GM04503 (cell line): Measurements from ENCODE around the gene ANXA4.
"Not testable (repeated sequence)": the region's sequence is repeated elsewhere in the genome, so short reads cannot be mapped to it uniquely, and the experiment has no call there.

ENCODE experiments used
- DNase-seq: peaks from one replicate; pipeline ENCODE4 v3.0.0-alpha.2; 2012; ENCODE audit warnings: low read depth

The ANXA4 gene

DNA sequence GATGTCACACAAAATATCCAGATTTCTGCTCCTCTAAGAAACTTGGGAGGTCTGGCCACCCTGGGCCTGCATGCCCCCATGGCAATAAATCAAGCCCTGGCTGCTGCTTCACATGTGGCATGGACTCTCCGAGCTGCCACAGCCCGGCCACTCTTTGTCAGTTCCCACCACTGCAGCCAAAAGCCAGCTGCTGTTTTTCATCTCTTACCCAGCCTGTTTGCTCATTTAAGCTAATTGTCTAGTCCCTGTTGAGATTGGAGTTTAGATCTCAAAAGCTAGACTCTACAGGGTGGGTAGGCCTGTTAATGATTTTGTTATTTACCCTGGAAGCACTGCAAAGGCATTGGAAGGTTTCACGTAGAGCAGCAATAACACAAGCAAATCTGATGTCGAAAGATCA lies 20.9 kb upstream of the ANXA4 start:
- DNase-seq, result no peak

GRCh38 chr2:69723791-69724190 lies 18.1 kb upstream of the ANXA4 start:
- DNase-seq, result no peak

DNA sequence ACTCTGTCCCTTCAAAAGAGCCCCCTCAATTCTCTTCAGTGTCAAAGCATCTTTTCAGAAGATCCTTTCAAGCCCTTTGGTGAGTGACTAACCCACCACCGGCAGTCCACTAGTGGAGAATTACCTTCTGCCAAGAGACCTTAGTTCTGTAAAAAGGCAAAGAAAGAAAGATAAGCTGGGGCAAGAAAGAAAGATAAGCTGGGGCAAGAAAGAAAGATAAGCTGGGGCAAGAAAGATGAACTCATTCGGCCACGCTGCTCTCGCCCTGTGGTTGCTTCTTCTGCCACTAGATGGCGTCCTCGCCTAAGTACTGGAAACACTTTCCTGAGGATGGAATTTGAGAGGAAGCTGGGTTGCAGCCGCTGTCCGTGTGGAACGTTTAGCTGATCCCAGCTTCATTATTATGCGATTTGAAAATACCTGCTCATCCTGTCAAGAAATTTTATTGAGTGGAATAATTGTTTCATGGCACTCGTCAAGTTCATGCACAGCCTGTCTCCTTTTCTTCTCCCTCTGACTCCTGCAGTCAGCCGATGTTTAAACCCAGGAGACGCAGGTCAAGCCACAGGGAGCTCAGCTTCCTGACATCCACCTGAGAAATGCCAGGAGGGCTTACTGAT lies 17.3 kb upstream of the ANXA4 start:
- no peak for DNase-seq

GRCh38 chr2:69725706-69726360 lies 16.1 kb upstream of the ANXA4 start:
- DNase-seq, result no peak

DNA sequence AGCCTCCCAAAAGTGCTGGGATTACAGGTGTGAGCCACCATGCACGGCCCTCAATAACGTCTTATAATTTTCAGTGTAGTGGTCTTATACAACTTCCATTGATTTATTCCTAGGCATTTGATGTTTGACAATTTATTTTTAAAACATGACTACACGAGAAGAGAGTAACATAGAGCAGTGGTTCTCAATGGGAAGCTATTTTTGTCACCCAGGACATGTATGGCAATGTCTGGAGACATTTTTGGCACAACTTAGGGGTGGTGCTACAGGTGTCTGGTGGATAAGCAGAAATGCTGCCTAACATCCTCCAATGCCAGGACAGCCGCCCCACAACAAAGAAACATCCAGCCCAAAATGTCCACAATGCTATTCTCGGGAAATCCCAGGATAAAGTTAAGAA lies 12.7 kb upstream of the ANXA4 start:
- DNase-seq, result no peak

DNA sequence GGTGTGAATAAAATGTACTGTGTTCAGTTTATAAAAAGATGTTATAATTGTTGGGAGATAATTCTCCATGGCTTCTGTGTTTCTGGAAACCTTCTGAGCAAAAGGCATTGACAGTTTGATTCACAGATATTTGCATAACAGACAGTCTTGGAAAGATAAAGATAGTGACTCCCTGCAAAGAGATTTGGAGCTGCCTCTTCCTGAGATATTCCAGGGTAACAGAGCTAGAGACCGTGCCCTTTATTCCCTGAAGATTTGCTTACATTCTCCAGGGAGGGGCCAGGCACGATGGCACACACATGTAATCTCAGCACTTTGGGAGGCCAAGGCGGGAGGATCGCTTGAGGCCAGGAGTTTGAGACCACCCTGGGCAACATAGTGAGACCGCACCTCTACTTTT lies 12.2 kb upstream of the ANXA4 start:
- no peak for DNase-seq

GRCh38 chr2:69731147-69731970 lies 10.6 kb upstream of the ANXA4 start:
- DNase-seq, result no peak

GRCh38 chr2:69733342-69734034 lies 8.4 kb upstream of the ANXA4 start:
- no peak for DNase-seq

DNA sequence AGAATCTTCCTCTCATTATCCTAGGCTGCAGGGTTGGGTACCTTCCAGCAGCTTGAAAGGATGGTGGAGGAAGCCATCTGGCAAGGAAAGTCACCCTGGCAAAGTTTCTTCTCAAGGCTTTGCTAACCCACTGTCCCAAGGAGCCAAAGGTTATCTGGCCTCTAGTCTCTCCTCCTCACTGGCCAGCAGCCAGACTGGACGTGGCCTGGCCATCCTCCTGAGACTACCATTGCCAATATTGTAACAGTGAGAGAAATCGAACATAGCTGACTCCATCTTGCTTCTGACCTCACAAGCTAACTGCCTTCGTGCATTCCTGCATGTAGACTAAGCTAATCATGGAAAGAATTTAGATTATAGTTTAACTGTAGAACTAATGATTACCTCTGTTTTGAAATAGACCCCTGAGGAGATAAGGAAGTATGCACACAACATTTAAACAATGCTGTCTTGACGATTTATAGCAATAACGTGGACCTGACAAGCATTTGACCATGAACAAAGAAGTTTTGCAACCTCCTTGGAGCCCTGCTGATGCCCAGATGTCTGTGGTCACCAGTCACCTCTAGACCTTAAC lies 7.8 kb upstream of the ANXA4 start:
- DNase-seq, result no peak

DNA sequence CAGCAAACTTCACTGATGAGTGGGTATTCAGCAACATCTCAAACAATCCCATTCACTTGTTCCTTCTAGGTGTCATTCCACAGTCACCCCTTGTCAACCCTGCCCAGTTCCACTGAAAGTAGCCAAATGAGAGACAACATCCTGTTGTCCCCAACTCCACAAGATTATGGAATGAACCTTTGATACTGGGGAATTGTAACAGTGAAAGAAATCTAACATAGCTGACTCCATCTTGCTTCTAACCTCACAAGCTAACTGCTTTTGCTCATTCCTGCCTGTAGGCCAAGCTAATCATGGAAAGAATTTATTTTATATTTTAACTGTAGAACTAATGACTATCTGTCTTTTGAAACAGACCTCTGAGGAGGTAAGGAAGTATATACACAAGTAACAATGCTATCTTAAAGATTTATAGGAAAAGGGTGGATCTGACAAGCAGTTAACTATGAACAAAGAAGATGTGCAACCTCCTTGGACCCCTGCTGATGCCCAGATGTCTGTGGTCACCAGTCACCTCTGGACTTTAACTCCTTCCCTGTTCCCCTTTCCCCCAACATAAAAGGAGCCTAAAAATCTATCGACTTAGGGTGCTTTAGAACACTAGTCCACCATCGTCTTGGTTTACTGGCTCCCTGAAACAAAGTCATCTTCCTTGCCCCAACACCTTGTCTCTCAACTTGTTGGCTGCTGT lies 6.9 kb upstream of the ANXA4 start:
- DNase-seq, result no peak

GRCh38 chr2:69735686-69736085 lies 6.2 kb upstream of the ANXA4 start:
- no peak for DNase-seq

GRCh38 chr2:69738149-69738548 lies 3.8 kb upstream of the ANXA4 start:
- DNase-seq, result not testable (repeated sequence)

GRCh38 chr2:69740502-69740951 lies 1.4 kb upstream of the ANXA4 start:
- DNase-seq, result no peak

GRCh38 chr2:69741229-69741574 lies 732 bp upstream of the ANXA4 start:
- no peak for DNase-seq

DNA sequence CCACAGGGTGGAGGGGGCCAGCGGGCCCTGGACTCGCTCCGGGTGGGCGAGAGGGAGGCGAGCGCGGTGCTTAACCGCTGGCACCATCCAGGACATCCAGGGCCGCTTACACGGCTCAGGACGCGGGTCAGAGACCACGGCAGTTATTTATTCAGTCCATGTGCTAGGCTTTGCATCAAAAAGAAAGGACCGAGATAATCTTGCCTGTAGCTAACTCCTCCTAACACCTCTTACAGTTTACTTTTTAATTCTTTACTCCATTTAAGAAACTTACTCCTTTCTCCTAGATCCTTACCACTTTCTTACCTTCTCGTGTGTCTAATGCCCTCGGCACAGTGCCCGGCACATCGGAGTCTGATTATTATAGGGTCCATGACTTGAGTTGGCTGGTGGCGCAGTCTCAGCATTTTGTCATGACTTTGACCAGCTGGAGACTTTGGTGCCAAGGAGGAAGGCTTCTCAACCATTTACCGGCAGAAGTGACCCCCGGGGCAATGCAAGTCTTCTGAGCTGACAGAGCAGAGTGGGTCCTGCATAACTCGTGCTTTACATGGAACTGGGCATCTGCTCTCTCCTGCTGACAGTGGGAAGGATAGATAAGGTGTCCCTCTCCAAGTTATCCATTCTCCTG lies 503 bp downstream of the ANXA4 start:
- no peak for DNase-seq

- DNase-seq, result no peak
These were observed 1.9 kb downstream of the ANXA4 start for GRCh38 chr2:69743847-69744264.

DNA sequence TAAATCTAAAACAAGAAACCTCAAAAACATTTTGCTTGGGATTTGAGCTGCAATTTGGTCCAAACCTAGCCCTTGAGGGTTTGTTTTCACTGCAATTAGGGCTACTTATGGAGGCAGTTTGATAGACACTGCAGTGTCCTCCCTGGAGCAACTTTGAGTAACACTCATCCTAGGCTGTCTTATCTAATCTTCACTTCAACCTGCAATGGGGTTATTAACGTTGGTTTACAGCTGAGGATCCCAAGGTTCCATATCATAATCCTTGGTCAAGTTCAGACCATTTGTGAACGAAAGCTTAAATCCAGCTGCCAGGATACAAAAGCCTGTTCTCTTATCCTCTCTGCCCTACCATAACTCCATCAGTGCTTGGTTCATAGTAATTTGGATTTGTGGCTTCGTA lies 2.5 kb downstream of the ANXA4 start:
- DNase-seq, result no peak

GRCh38 chr2:69745035-69745434 lies 3.1 kb downstream of the ANXA4 start:
- no peak for DNase-seq

DNA sequence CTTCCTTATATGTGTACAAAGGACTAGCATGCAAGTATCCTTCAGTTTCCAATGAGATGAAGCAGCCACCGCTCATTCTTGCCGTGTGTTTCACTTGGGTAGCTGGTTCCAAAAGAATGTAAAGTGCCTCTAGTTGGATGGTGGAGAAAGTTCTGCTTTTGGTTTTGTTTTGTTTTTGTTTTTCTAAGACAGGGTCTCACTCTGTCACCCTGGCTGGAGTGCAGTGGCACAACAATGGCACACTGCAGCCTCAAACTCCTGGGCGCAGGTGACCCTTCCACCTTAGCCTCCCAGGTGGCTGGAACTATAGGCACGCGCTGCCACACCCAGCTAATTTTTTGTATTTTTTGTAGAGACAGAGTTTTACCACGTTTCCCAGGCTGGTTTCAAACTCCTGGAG lies 8.3 kb downstream of the ANXA4 start:
- no peak for DNase-seq

DNA sequence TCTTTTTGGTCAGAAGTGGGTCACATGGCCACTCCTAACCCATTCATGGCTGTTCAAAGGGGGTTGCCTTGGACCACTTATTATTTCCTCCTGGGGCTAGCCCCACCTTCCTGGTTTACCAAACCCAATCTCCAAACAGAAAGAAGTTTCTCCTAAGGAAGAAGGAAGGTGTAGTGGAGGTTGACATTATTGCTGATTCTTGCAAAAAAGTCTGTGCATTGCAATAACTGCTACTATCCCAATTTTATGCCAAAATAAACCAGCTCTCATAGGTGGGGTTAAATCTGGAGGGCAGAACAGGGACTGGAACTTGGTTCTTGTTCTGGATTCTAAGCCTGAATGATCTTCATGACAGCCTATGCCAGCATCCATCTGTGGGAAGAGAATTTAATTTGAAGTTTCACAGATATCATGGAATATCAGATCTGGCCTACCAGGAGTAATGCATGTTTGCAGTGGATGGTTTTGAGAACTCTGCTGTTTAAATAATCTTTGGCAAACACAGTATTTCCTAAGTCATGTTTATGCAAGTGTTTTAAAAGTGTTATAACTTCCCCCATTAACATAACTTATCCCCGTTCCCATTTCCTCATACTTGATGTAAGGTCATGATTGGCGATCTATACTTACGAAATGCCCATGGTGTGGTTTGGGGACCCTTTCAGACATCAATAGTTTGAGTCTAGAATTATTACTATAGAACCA lies 11.9 kb downstream of the ANXA4 start:
- no peak for DNase-seq

- DNase-seq, result no peak
These were observed 12.7 kb downstream of the ANXA4 start for GRCh38 chr2:69754633-69755032.
